ENCODE measurements around the gene AVL9. TPM values are rescaled to one million over a fixed set of nuclear protein-coding genes. Genes with fewer than 3 reads are reported as not detected.

AVL9 gene
- total and polyA plus RNA-seq, 2 experiments from 2014 or later = 14.0 to 55.7 TPM

- Histone ChIP-seq H4K20me1 (ENCODE audit: insufficient read depth, poor library complexity, severe bottlenecking) (no peaks in the 10 kb centered on the region), H3K36me3 (replicated peaks; ENCODE audit: insufficient read depth, low read depth) (peaks cover 4% of the 10 kb centered on the region), H3K4me2 (no peak overlapping the region), H3K79me2 (no peaks in the 10 kb centered on the region), H3K9me3 (ENCODE audit: low read depth) (no peaks in the 10 kb centered on the region), H3K27me3 (no peaks in the 10 kb centered on the region), H3K27ac (peak overlapping the region; percentile 1), H2AFZ (no peak overlapping the region), H3K4me3 (no peak overlapping the region), H3K4me1 (ENCODE audit: insufficient read depth) (peaks cover 4% of the 10 kb centered on the region), H3K9me2 (replicated peaks; ENCODE audit: insufficient read depth) (no peaks in the 10 kb centered on the region)
- DNase-seq (ENCODE audit: low spot score) = no peak
- TF ChIP-seq CTCF (IDR thresholded peaks at IDR 0.05; ENCODE audit: poor library complexity) (no peak), EZH2phosphoT487 (IDR thresholded peaks at IDR 0.05; ENCODE audit: low read depth, severe bottlenecking, unreplicated experiment) (no peak), EZH2 (IDR thresholded peaks at IDR 0.05; ENCODE audit: borderline replicate concordance) (no peak)
- WGBS (ENCODE audit: low lambda C conversion rate, missing lambda C conversion rate) = 77% methylated on average over 9 of the region's 9 CpGs
Measured at GRCh38 chr7:32587411-32587948, 92.2 kb downstream of the AVL9 start.

GRCh38 chr7:32588657-32589056 lies 93.4 kb downstream of the AVL9 start:
- H3K4me2 ChIP-seq = no peak overlapping the region
- TF ChIP-seq EZH2 (IDR thresholded peaks at IDR 0.05; ENCODE audit: borderline replicate concordance) (no peak), CTCF (IDR thresholded peaks at IDR 0.05; ENCODE audit: poor library complexity) (no peak), EZH2phosphoT487 (IDR thresholded peaks at IDR 0.05; ENCODE audit: low read depth, severe bottlenecking, unreplicated experiment) (no peak)
- WGBS (ENCODE audit: low lambda C conversion rate, missing lambda C conversion rate) = 54% methylated on average over 2 of the region's 2 CpGs
- peak; percentile 16 for DNase-seq (ENCODE audit: low spot score)
- no peaks in the 10 kb centered on the region for H3K27me3 ChIP-seq
- no peaks in the 10 kb centered on the region for H3K9me3 ChIP-seq (ENCODE audit: low read depth)
- no peaks in the 10 kb centered on the region for H4K20me1 ChIP-seq (ENCODE audit: insufficient read depth, poor library complexity, severe bottlenecking)
- peak overlapping the region; percentile 10 for H3K27ac ChIP-seq
- peaks cover 4% of the 10 kb centered on the region for H3K36me3 ChIP-seq (replicated peaks; ENCODE audit: insufficient read depth, low read depth)
- H3K4me1 ChIP-seq (ENCODE audit: insufficient read depth) = peaks cover 4% of the 10 kb centered on the region
- no peak overlapping the region for H3K4me3 ChIP-seq
- no peak overlapping the region for H2AFZ ChIP-seq
- no peaks in the 10 kb centered on the region for H3K9me2 ChIP-seq (replicated peaks; ENCODE audit: insufficient read depth)
- no peaks in the 10 kb centered on the region for H3K79me2 ChIP-seq

- Histone ChIP-seq H3K9me2 (replicated peaks; ENCODE audit: insufficient read depth) (no peaks in the 10 kb centered on the region), H4K20me1 (ENCODE audit: insufficient read depth, poor library complexity, severe bottlenecking) (no peaks in the 10 kb centered on the region), H3K4me2 (no peak overlapping the region), H2AFZ (no peak overlapping the region), H3K79me2 (no peaks in the 10 kb centered on the region), H3K9me3 (ENCODE audit: low read depth) (no peaks in the 10 kb centered on the region), H3K27me3 (no peaks in the 10 kb centered on the region), H3K4me3 (no peak overlapping the region), H3K4me1 (ENCODE audit: insufficient read depth) (no peaks in the 10 kb centered on the region), H3K27ac (no peak overlapping the region), H3K36me3 (replicated peaks; ENCODE audit: insufficient read depth, low read depth) (no peaks in the 10 kb centered on the region)
- WGBS (ENCODE audit: low lambda C conversion rate, missing lambda C conversion rate) = 87% methylated on average over 3 of the region's 3 CpGs
- no peak for DNase-seq (ENCODE audit: low spot score)
- TF ChIP-seq EZH2 (IDR thresholded peaks at IDR 0.05; ENCODE audit: borderline replicate concordance) (no peak), CTCF (IDR thresholded peaks at IDR 0.05; ENCODE audit: poor library complexity) (no peak), EZH2phosphoT487 (IDR thresholded peaks at IDR 0.05; ENCODE audit: low read depth, severe bottlenecking, unreplicated experiment) (no peak)
Measured at GRCh38 chr7:32591938-32592337, 96.6 kb downstream of the AVL9 start.

All from hepatocyte (in vitro differentiated cells).